ENCODE measurements around the gene KRTAP10-12. TPM values are rescaled to one million over a fixed set of nuclear protein-coding genes. Genes with fewer than 3 reads are reported as not detected.
"Not testable (repeated sequence)": the region's sequence is repeated elsewhere in the genome, so short reads cannot be mapped to it uniquely, and the experiment has no call there.

Gene KRTAP10-12
- total RNA-seq, 4 donors from 2014 or later = not detected

DNA sequence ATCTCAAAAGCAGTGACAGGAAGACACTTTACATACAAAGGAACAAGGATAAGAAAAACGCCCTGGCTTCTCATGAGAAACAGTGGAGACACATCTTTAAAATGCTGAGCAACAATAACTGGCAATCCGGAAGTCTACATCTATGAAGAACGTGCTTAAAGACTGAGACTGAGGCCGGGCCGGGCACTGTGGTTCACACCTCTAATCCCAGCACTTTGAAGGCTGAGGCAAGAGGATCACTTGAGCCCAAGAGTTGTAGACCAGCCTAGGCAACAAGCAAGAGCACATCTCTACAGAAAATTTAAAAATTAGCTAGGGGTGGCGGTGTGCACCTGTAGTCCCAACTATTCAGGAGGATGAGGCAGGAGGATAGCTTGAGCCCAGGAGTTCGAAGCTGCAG lies 12.9 kb upstream of the KRTAP10-12 start:
- H3K27me3 ChIP-seq = peaks cover 20 to 26% (median 21%) of the 10 kb centered on the region in 3 donors
- TF ChIP-seq POLR2A (IDR thresholded peaks at IDR 0.05) = no peak
- TF ChIP-seq, protein P1, sequence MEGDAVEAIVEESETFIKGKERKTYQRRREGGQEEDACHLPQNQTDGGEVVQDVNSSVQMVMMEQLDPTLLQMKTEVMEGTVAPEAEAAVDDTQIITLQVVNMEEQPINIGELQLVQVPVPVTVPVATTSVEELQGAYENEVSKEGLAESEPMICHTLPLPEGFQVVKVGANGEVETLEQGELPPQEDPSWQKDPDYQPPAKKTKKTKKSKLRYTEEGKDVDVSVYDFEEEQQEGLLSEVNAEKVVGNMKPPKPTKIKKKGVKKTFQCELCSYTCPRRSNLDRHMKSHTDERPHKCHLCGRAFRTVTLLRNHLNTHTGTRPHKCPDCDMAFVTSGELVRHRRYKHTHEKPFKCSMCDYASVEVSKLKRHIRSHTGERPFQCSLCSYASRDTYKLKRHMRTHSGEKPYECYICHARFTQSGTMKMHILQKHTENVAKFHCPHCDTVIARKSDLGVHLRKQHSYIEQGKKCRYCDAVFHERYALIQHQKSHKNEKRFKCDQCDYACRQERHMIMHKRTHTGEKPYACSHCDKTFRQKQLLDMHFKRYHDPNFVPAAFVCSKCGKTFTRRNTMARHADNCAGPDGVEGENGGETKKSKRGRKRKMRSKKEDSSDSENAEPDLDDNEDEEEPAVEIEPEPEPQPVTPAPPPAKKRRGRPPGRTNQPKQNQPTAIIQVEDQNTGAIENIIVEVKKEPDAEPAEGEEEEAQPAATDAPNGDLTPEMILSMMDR (IDR thresholded peaks at IDR 0.05 in 4 of 5, conservative IDR thresholded peaks at IDR 0.05 in 1 of 5) = no peak
- H3K4me1 ChIP-seq = no peaks in the 10 kb centered on the region
- no peaks in the 10 kb centered on the region for H3K36me3 ChIP-seq
- H3K4me3 ChIP-seq = no peak overlapping the region
- in situ Hi-C loops (cut with MboI; ENCODE audit: low sequenced_read_pairs in 4 of 4) (no loop called here), intact Hi-C loops (cut with DNase I; ENCODE audit: low total_unique reads) (no loop called here)
- H3K9me3 ChIP-seq = no peaks in the 10 kb centered on the region
- ATAC-seq = no peak
- DNase-seq = no peak
- no peak overlapping the region for H3K27ac ChIP-seq

GRCh38 chr21:44684483-44684882 lies 12.5 kb upstream of the KRTAP10-12 start:
- intact Hi-C loops (cut with DNase I; ENCODE audit: low total_unique reads) (no loop called here), in situ Hi-C loops (cut with MboI; ENCODE audit: low sequenced_read_pairs in 4 of 4) (no loop called here)
- Histone ChIP-seq H3K9me3 (no peaks in the 10 kb centered on the region), H3K36me3 (no peaks in the 10 kb centered on the region), H3K4me3 (no peak overlapping the region), H3K4me1 (no peaks in the 10 kb centered on the region), H3K27me3 (peaks cover 20 to 26% (median 21%) of the 10 kb centered on the region in 3 donors), H3K27ac (no peak overlapping the region)
- ATAC-seq (no peak), DNase-seq (no peak)
- TF ChIP-seq, protein P1 (IDR thresholded peaks at IDR 0.05 in 4 of 5, conservative IDR thresholded peaks at IDR 0.05 in 1 of 5) = no peak
- no peak for TF ChIP-seq POLR2A (IDR thresholded peaks at IDR 0.05)

- DNase-seq; H3K27ac ChIP-seq; ATAC-seq; H3K4me1 ChIP-seq; H3K4me3 ChIP-seq; H3K9me3 ChIP-seq; intact Hi-C loops (cut with DNase I; ENCODE audit: low total_unique reads); in situ Hi-C loops (cut with MboI; ENCODE audit: low sequenced_read_pairs in 4 of 4); H3K36me3 ChIP-seq: not testable (repeated sequence)
- H3K27me3 ChIP-seq = peaks cover 16 to 26% (median 20%) of the 10 kb centered on the region in 3 donors
These were observed 11.9 kb upstream of the KRTAP10-12 start for GRCh38 chr21:44685050-44685449.

DNA sequence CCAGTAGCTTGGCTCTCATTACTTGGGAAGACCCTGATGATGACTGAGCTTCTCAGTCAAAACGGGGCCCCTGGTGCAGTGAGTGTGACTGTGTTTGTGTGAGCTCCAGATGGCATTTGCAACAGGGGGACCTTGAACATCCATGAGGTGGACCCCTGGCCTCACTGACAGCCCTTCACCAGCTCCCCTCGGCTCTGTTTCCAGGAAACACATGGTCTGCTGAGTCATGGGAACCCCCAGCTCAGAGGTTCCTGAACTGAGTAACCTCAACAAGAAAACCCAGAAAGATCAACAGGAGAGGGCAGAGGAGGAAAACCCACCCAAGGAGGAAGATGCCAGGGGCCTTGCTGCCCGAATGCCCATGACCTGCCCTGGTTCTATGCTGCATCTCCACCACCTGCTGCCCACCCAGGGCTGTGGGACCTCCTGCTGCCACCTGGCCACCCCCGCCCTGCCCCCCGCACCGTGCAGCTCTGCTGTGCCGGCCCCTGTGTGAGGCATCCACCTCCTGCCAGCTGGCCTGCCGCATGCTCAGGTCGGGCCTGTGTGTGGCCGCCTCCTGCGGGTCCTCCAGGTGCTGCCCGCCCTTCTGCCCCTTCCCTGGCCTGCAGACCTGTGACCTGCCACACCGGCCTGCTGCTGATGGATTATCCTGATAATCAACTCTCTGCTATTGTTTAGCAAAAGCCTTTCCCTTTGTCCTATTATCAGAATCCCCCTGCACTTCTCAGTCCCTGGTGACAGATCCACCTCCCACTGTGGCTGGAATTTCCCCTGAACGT lies 10.8 kb upstream of the KRTAP10-12 start:
- in situ Hi-C loops (cut with MboI; ENCODE audit: low sequenced_read_pairs in 4 of 4) = no loop called here
- no peak overlapping the region for H3K4me3 ChIP-seq
- H3K36me3 ChIP-seq = no peaks in the 10 kb centered on the region
- no peak for DNase-seq
- H3K27me3 ChIP-seq = peaks cover 16 to 26% (median 22%) of the 10 kb centered on the region in 3 donors
- TF ChIP-seq, protein P1 (IDR thresholded peaks at IDR 0.05 in 4 of 5, conservative IDR thresholded peaks at IDR 0.05 in 1 of 5) = no peak
- no peak for TF ChIP-seq POLR2A (IDR thresholded peaks at IDR 0.05)
- H3K4me1 ChIP-seq = no peaks in the 10 kb centered on the region
- H3K27ac ChIP-seq = no peak overlapping the region
- intact Hi-C loops (cut with DNase I; ENCODE audit: low total_unique reads) = no loop called here
- ATAC-seq = no peak
- H3K9me3 ChIP-seq = no peaks in the 10 kb centered on the region

DNA sequence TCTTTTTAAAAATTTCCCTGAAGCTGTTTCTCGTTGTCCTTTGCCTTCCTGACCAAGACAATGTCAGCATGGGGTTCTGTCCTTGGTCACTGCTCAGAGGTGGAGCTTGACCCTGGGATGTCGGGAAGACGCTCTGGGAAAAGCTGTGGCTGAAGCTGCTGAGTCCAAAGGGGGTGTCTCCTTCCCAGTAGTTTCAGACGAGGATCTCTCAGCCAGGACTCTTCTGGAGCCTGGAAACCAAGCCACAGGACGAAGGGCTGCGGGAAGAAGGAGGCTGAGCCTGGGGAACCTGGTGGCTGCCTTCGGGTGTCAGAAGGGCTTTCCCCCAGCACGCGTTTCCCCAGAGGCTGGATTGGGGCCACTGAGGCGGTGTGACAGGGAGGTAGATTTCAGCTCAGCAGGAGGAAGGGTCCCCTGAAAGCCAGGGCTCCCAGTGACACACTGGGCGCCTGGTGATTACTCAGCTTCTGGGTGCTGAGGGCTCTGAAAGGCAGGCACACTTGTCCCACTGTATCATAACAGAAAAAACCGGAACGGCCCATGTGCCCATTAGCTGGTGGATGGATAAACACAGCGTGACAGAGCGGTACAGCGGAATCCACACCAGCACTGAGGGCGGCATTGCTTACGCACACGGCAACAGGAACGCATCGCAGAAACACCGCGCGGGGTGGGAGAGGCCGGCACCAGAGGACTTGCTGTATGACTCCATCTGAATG lies 10.0 kb upstream of the KRTAP10-12 start:
- H3K4me1 ChIP-seq = no peaks in the 10 kb centered on the region
- peaks cover 16 to 26% (median 22%) of the 10 kb centered on the region in 3 donors for H3K27me3 ChIP-seq
- DNase-seq (no peak), ATAC-seq (no peak)
- intact Hi-C loops (cut with DNase I; ENCODE audit: low total_unique reads) (no loop called here), in situ Hi-C loops (cut with MboI; ENCODE audit: low sequenced_read_pairs in 4 of 4) (no loop called here)
- no peaks in the 10 kb centered on the region for H3K9me3 ChIP-seq
- H3K27ac ChIP-seq = no peak overlapping the region
- no peaks in the 10 kb centered on the region for H3K36me3 ChIP-seq
- no peak overlapping the region for H3K4me3 ChIP-seq
- no peak for TF ChIP-seq POLR2A (IDR thresholded peaks at IDR 0.05)
- TF ChIP-seq, protein P1 (IDR thresholded peaks at IDR 0.05 in 4 of 5, conservative IDR thresholded peaks at IDR 0.05 in 1 of 5) = no peak
